Activated CD4-positive, alpha-beta T cell treated with anti-CD3 and anti-CD28 coated beads, Interleukin-2, amount 50 U/mL, for 48 hours (primary cell): ENCODE results near the gene UBASH3A.
"Not testable (repeated sequence)": the region's sequence is repeated elsewhere in the genome, so short reads cannot be mapped to it uniquely, and the experiment has no call there.

ENCODE experiments used
- DNase-seq, 2 experiments: peaks; one replicate each; pipeline ENCODE4 v3.0.0-alpha.2; 2020

Gene UBASH3A

GRCh38 chr21:42453986-42454570 is 50.4 kb downstream of the UBASH3A start:
- DNase-seq: no peak

- no peak for DNase-seq
Measured at GRCh38 chr21:42454786-42455185, 51.1 kb downstream of the UBASH3A start.

- DNase-seq: no peak
Measured at GRCh38 chr21:42455196-42455595, 51.5 kb downstream of the UBASH3A start.

GRCh38 chr21:42455754-42456440 is 52.2 kb downstream of the UBASH3A start:
- DNase-seq: no peak

- DNase-seq: peak; percentile 41 to 56
Measured at GRCh38 chr21:42456457-42456856, 52.8 kb downstream of the UBASH3A start.

- DNase-seq: no peak
Measured at GRCh38 chr21:42459082-42459460, 55.4 kb downstream of the UBASH3A start.

GRCh38 chr21:42459546-42460215 is 56.0 kb downstream of the UBASH3A start:
- DNase-seq: no peak

GRCh38 chr21:42460391-42461184 is 56.9 kb downstream of the UBASH3A start:
- DNase-seq: no peak

GRCh38 chr21:42461185-42461520 is 57.5 kb downstream of the UBASH3A start:
- no peak for DNase-seq

- no peak for DNase-seq
Measured at GRCh38 chr21:42461881-42462877, 58.5 kb downstream of the UBASH3A start.

- peak; percentile 69 to 76 for DNase-seq
Measured at GRCh38 chr21:42463861-42464515, 60.3 kb downstream of the UBASH3A start.

- no peak for DNase-seq
Measured at GRCh38 chr21:42465008-42465802, 61.5 kb downstream of the UBASH3A start.

GRCh38 chr21:42465803-42466127 is 62.1 kb downstream of the UBASH3A start:
- no peak for DNase-seq

GRCh38 chr21:42466700-42467099 is 63.0 kb downstream of the UBASH3A start:
- no peak for DNase-seq

GRCh38 chr21:42467140-42467983 is 63.7 kb downstream of the UBASH3A start:
- DNase-seq: no peak

- no peak for DNase-seq
Measured at GRCh38 chr21:42468491-42469131, 64.9 kb downstream of the UBASH3A start.

GRCh38 chr21:42469272-42469671 is 65.6 kb downstream of the UBASH3A start:
- DNase-seq: no peak

- DNase-seq: not testable (repeated sequence)
Measured at GRCh38 chr21:42469726-42470125, 66.0 kb downstream of the UBASH3A start.

- no peak for DNase-seq
Measured at GRCh38 chr21:42471206-42471605, 67.5 kb downstream of the UBASH3A start.
